Calu3 (cell line): Measurements from ENCODE around the gene ZNF587. TPM values are rescaled to one million over a fixed set of nuclear protein-coding genes. Genes with fewer than 3 reads are reported as not detected.
A peak's percentile ranks its signal among the peaks of the same experiment; 100 is the strongest.
"Not testable (repeated sequence)": the region's sequence is repeated elsewhere in the genome, so short reads cannot be mapped to it uniquely, and the experiment has no call there.

Experiments used
- BruUV-seq: library from RNA; stranded (reverse); fragments of 400-500 nt; replicated peaks from 2 replicates; lab custom pipeline; 2021; lab: Mats Ljungman, UMichigan
- CTCF ChIA-PET: fragments of 300-600 bp; sonication (Branson Sonifier 250); formaldehyde crosslinking; loops from one replicate; lab custom pipeline; 2022; ENCODE audit warnings: antibody characterized with exemption; lab: Charles Lee
- DNase-seq: peaks from one replicate; pipeline ENCODE4 v3.0.0; 2022
- H3K27ac Mint-ChIP-seq: one replicate; pipeline ENCODE4 v1.8.0; 2022; ENCODE audit warnings: mixed read lengths; ENCODE audit not compliant: unreplicated experiment
- H3K27me3 Mint-ChIP-seq: one replicate; pipeline ENCODE4 v1.8.0; 2022; ENCODE audit warnings: mixed read lengths; ENCODE audit not compliant: unreplicated experiment
- H3K36me3 Mint-ChIP-seq: one replicate; pipeline ENCODE4 v1.8.0; 2022; ENCODE audit warnings: mild to moderate bottlenecking, moderate library complexity, mixed read lengths; ENCODE audit not compliant: insufficient read depth, unreplicated experiment
- H3K4me1 Mint-ChIP-seq: one replicate; pipeline ENCODE4 v1.8.0; 2022; ENCODE audit warnings: mild to moderate bottlenecking, low read depth, mixed read lengths; ENCODE audit not compliant: unreplicated experiment
- H3K4me3 Mint-ChIP-seq: one replicate; pipeline ENCODE4 v1.8.0; 2022; ENCODE audit warnings: mild to moderate bottlenecking, low read depth, moderate library complexity, mixed read lengths; ENCODE audit not compliant: unreplicated experiment
- H3K9me3 Mint-ChIP-seq: one replicate; pipeline ENCODE4 v1.8.0; 2022; ENCODE audit warnings: low read depth, mixed read lengths; ENCODE audit not compliant: unreplicated experiment
- intact Hi-C: fragments of 100-400 bp; cut with micrococcal nuclease; formaldehyde crosslinking; loops from one replicate; pipeline ENCODE4 v1.10.0; 2022; ENCODE audit not compliant: unreplicated experiment
- total RNA-seq: library from RNA; stranded (reverse); gene quantifications from 2 replicates; pipeline ENCODE4 v1.2.3, GENCODE V29; 2022
- TF ChIP-seq, protein P1 (sequence below): fragments of 200-600 bp; IDR thresholded peaks from one replicate; pipeline ENCODE4 v1.8.0; 2022; ENCODE audit warnings: antibody characterized with exemption; ENCODE audit not compliant: unreplicated experiment

ZNF587 gene
- total RNA-seq, 1 experiment from 2014 or later, result 113 TPM

DNA sequence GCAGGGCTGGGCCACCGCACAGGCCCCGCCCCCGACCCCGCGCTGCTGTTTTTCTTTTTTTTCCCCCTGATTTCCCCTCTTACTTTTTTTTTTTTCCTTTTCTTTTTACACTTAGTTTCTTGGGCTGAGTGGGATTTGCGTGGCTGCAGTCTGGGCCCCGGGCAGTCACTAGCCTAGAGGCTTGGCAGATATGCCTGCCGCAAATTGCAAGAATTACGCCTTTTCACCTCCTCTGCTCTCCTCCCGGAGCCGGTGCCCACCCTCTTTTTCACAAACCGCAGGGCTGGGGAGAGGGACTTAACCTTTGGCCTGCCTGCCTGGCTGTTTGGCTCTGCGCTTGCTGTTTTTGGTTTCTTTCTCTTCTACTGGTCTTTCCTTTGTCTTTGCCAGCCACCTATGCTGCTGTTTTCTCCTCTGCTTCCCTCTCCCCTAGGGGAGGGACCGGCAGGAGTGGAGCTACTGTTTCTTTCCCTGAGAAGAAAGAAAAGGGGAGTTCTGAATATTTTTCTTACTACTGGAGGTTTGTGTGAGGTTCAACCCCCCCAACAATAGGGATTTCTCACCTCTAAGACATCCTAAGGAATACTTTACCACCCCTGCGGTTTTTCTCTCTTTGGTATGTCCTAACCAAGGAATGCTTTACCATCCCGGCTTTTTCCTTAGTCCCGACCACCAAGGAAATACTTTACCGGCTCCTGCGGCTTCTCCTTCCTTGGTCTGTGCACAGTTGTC lies 45.9 kb upstream of the ZNF587 start:
- Mint-ChIP-seq H3K4me3 (peak overlapping the region; percentile 70), H3K9me3 (no peaks in the 10 kb centered on the region), H3K27me3 (no peaks in the 10 kb centered on the region), H3K4me1 (peaks cover 50% of the 10 kb centered on the region), H3K27ac (peak overlapping the region; percentile 37), H3K36me3 (peaks cover 74% of the 10 kb centered on the region)
- CTCF ChIA-PET, result interaction anchor here (1.1 kb wide), 1 partner anchor 9 kb away, joined by 4 read pairs; no protein-coding TSS in a partner anchor
- intact Hi-C loops, result no loop called here
- no TSS peak for BruUV-seq
- peak; percentile 43 for DNase-seq
- TF ChIP-seq, protein P1, sequence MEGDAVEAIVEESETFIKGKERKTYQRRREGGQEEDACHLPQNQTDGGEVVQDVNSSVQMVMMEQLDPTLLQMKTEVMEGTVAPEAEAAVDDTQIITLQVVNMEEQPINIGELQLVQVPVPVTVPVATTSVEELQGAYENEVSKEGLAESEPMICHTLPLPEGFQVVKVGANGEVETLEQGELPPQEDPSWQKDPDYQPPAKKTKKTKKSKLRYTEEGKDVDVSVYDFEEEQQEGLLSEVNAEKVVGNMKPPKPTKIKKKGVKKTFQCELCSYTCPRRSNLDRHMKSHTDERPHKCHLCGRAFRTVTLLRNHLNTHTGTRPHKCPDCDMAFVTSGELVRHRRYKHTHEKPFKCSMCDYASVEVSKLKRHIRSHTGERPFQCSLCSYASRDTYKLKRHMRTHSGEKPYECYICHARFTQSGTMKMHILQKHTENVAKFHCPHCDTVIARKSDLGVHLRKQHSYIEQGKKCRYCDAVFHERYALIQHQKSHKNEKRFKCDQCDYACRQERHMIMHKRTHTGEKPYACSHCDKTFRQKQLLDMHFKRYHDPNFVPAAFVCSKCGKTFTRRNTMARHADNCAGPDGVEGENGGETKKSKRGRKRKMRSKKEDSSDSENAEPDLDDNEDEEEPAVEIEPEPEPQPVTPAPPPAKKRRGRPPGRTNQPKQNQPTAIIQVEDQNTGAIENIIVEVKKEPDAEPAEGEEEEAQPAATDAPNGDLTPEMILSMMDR, result no peak

DNA sequence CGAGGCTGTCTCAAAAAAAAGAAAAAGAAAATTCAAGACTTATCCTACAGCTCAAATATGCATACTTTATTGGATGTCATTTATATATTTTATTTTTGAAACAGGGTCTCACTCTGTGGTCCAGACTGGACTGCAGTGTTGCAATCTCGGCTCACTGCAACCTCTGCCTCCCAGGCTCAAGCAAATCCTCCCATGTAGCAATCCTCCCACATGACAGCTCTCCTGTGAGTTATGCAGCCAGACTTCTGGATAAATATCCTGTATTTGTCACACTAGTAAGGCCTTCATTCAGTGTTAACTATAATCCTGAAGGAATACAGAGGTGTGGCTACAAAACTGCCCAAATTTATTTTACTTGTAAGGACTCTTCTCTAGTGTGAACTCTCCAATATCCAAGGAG lies 42.1 kb upstream of the ZNF587 start:
- TF ChIP-seq, protein P1, result no peak
- DNase-seq, result no peak
- Mint-ChIP-seq H3K27ac (peak overlapping the region; percentile 15), H3K36me3 (peaks cover 78% of the 10 kb centered on the region), H3K4me1 (peaks cover 48% of the 10 kb centered on the region), H3K27me3 (no peaks in the 10 kb centered on the region), H3K4me3 (no peak overlapping the region), H3K9me3 (no peaks in the 10 kb centered on the region)
- intact Hi-C loops, result no loop called here
- CTCF ChIA-PET, result no interaction called here
- BruUV-seq, result no TSS peak

DNA sequence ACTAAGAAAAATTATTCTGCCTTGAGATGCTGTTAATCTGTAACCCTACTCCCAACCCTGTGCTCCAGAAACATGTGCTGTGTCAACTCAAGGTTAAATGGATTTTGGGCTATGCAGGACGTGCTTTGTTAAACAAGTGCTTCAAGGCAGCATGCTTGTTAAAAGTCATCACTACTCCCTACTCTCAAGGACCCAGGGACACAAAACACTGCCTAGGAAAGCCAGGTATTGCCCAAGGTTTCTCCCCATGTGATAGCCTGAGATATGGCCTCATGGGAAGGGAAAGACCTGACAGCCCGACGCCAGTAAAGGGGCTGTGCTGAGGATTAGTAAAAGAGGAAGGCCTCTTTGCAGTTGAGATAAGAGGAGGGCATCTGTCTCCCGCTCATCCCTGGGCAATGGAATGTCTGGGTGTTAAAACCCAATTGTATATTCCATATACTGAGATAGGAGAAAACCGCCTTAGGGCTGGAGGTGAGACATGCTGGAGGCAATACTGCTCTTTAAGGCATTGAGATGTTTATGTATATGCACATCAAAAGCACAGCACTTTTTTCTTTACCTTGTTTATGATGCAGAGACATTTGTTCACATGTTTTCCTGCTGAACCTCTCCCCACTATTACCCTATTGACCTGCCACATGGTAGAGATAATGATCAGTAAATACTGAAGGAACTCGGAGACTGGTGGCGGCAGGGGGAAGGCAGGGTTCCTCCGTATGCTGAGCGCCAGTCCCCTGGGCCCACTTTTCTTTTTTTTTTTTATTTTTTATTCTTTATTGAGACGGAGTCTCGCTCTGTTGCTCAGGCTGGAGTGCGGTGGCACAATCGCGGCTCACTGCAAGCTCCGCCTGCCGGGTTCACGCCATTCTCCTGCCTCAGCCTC lies 39.0 kb upstream of the ZNF587 start:
- H3K9me3 Mint-ChIP-seq, BruUV-seq, H3K27me3 Mint-ChIP-seq, H3K27ac Mint-ChIP-seq, DNase-seq, H3K4me3 Mint-ChIP-seq: not testable (repeated sequence)
- CTCF ChIA-PET, result interaction anchor here (0.7 kb wide), 1 partner anchor 511 kb away, joined by 3 read pairs; no protein-coding TSS in a partner anchor
- peaks cover 81% of the 10 kb centered on the region for H3K36me3 Mint-ChIP-seq
- intact Hi-C loops, result loop anchor here (5.0 to 10.0 kb wide), 2 partner anchors 42 to 126 kb away; partner anchors contain the start of gene ZNF551
- peaks cover 46% of the 10 kb centered on the region for H3K4me1 Mint-ChIP-seq

- no peaks in the 10 kb centered on the region for H3K27me3 Mint-ChIP-seq
- no TSS peak for BruUV-seq
- intact Hi-C loops, result loop anchor here (5.0 to 10.0 kb wide), 2 partner anchors 40 to 127 kb away; partner anchors contain the start of gene ZNF551
- DNase-seq, result no peak
- TF ChIP-seq, protein P1, result no peak
- CTCF ChIA-PET, result interaction anchor here (0.7 kb wide), 1 partner anchor 88 kb away, joined by 3 read pairs; no protein-coding TSS in a partner anchor
- no peaks in the 10 kb centered on the region for H3K9me3 Mint-ChIP-seq
- peaks cover 54% of the 10 kb centered on the region for H3K4me1 Mint-ChIP-seq
- peak overlapping the region; percentile 90 for H3K4me3 Mint-ChIP-seq
- peak overlapping the region; percentile 57 for H3K27ac Mint-ChIP-seq
- peaks cover 81% of the 10 kb centered on the region for H3K36me3 Mint-ChIP-seq
Measured at GRCh38 chr19:57812226-57812625, 37.4 kb upstream of the ZNF587 start.

DNA sequence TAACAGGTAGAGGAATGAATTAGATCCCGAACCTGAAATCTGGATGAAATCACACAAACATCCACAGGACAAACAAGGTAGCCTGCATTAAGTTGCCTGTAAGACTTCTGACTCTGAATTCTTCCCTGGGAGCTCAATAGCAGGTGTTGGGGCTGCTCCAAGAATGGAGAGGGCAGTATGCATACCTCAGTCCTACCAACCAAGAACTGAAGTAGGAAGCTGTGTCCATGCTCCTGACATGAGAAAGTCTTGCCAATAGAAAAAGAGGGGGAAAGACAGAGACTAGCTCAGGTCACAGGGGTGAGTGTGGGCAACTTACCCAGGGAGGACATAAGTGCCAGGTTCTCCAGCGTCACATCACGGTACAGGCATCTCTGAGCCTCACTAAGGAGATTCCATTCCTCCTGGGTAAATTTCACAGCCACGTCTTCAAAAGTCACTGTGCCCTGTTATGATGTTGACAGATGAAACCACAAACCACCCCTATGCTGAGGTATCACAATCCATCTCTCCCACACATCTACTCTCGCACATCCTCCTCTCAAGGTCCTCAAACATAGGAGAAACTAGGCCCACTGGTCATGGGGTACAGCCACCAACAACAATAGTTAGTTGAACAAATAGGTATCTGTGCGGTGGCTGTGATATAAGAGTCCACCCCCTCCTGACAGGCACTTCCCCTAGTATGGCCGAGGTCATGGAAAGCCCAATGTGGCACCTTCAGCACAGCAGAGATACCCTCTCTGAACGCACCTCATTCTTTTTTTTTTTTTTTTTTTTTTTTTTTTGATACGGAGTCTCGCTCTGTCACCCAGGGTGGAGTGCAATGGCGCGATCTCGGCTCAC lies 36.5 kb upstream of the ZNF587 start:
- H3K27ac Mint-ChIP-seq, result peak overlapping the region; percentile 49
- CTCF ChIA-PET, result interaction anchor here (0.5 to 0.6 kb wide), 2 partner anchors 9 to 395 kb away, joined by 3 to 4 read pairs; no protein-coding TSS in a partner anchor
- not testable (repeated sequence) for BruUV-seq, H3K9me3 Mint-ChIP-seq, H3K27me3 Mint-ChIP-seq, DNase-seq
- H3K4me3 Mint-ChIP-seq, result peak overlapping the region; percentile 90
- peaks cover 73% of the 10 kb centered on the region for H3K36me3 Mint-ChIP-seq
- H3K4me1 Mint-ChIP-seq, result peaks cover 54% of the 10 kb centered on the region
- intact Hi-C loops, result loop anchor here (5.0 to 10.0 kb wide), 2 partner anchors 39 to 128 kb away; partner anchors contain the start of gene ZNF551
